Left lung (tissue), 10 donors: Measurements from ENCODE around the gene PCDHGA5. TPM values are rescaled to one million over a fixed set of nuclear protein-coding genes. Genes with fewer than 3 reads are reported as not detected.
"Not testable (repeated sequence)": the region's sequence is repeated elsewhere in the genome, so short reads cannot be mapped to it uniquely, and the experiment has no call there.

Source experiments
- ATAC-seq: fragments of 200-7000 bp; cut with Tn5 transposase; one replicate; pipeline ENCODE4 v1.9.1; 2020; ENCODE audit warnings: moderate library complexity
- DNase-seq, 4 donors: peaks; one replicate each; pipeline ENCODE4 v3.0.0-alpha.2; 2013 to 2020
- H3K27ac ChIP-seq, 2 donors: fragments of 200-600 bp; sonication (generic) in 1 of 2; one replicate each; pipeline versions ENCODE4 v1.5.0 to v1.8.0; 2020 to 2021
- H3K27me3 ChIP-seq, 2 donors: fragments of 200-600 bp; sonication (generic) in 1 of 2; one replicate each; pipeline versions ENCODE4 v1.5.0 to v1.8.0; 2020 to 2021
- H3K36me3 ChIP-seq, 2 donors: fragments of 200-600 bp; sonication (generic) in 1 of 2; one replicate each; pipeline versions ENCODE4 v1.5.0 to v1.8.0; 2020 to 2021
- H3K4me1 ChIP-seq, 2 donors: fragments of 200-600 bp; one replicate each; pipeline ENCODE4 v1.8.0; 2021
- H3K4me3 ChIP-seq, 2 donors: fragments of 200-600 bp; sonication (generic) in 1 of 2; one replicate each; pipeline versions ENCODE4 v1.5.0 to v1.8.0; 2020 to 2021; ENCODE audit warnings: mild to moderate bottlenecking in 1 of 2
- H3K9me3 ChIP-seq, 2 donors: fragments of 200-600 bp; sonication (generic) in 1 of 2; one replicate each; pipeline versions ENCODE4 v1.5.0 to v1.8.0; 2020 to 2021
- CTCF ChIP-seq, 2 donors: fragments of 200-600 bp; sonication (generic) in 1 of 2; IDR thresholded peaks; one replicate each; pipeline versions ENCODE4 v1.5.0 to v1.8.0; 2021; ENCODE audit warnings: antibody characterized with exemption in 2 of 2
- intact Hi-C, 2 donors: fragments of 100-400 bp; cut with DNase I; formaldehyde crosslinking; loops; one replicate each; pipeline versions ENCODE4 v1.11.2 to v1.14.2; 2022
- polyA plus RNA-seq, 6 donors: library from polyadenylated mRNA; unstranded; fragments of 120-200 nt; gene quantifications; one replicate each; pipeline ENCODE4 v1.2.1, GENCODE V29; 2013; ENCODE audit not compliant: insufficient read length in 6 of 6
- total RNA-seq, 2 donors: library from RNA; stranded (reverse); fragmentation: NEBNext Ultra II Directional; extraction: Animal tissue kit (Norgen Biotek cat#: 25700); gene quantifications; one replicate each; pipeline ENCODE4 v1.2.1, GENCODE V29; 2021
- donor health status: DM: no; HTN: yes; CAD: no.
- donor health status: DM: no; HTN: no; CAD: no.

PCDHGA5 gene
- total and polyA plus RNA-seq, 8 donors = 1.3 to 5.0 (median 3.7) TPM

- Histone ChIP-seq H3K36me3 (no peaks in the 10 kb centered on the region), H3K27ac (no peak within 1 kb of the TSS), H3K4me1 (no peaks in the 10 kb centered on the region), H3K4me3 (no peak within 1 kb of the TSS), H3K27me3 (peaks cover 14 to 86% of the 10 kb centered on the region in 2 donors), H3K9me3 (peaks cover 0 to 91% of the 10 kb centered on the region in 2 donors)
- no peak for TF ChIP-seq CTCF (IDR thresholded peaks at IDR 0.05)
- DNase-seq (no peak), ATAC-seq (no peak)
- intact Hi-C loops = no loop called here
Observed at GRCh38 chr5:141382469-141383294, 18.7 kb downstream of the PCDHGA5 start, which contains the start of gene PCDHGA7. TSS of gene PCDHGA7 (plus strand) at chr5:141382742. CDS start at chr5:141382900, 158 bp downstream.

GRCh38 chr5:141383345-141383744, 19.4 kb downstream of the PCDHGA5 start:
- Histone ChIP-seq H3K27me3 (peaks cover 14 to 83% of the 10 kb centered on the region in 2 donors), H3K4me3 (no peak overlapping the region), H3K36me3 (no peaks in the 10 kb centered on the region), H3K4me1 (no peaks in the 10 kb centered on the region), H3K27ac (no peak overlapping the region), H3K9me3 (peaks cover 0 to 87% of the 10 kb centered on the region in 2 donors)
- ATAC-seq (no peak), DNase-seq (no peak)
- no peak for TF ChIP-seq CTCF (IDR thresholded peaks at IDR 0.05)
- intact Hi-C loops = no loop called here

- peaks cover 14 to 90% of the 10 kb centered on the region in 2 donors for H3K27me3 ChIP-seq
- peaks cover 0 to 91% of the 10 kb centered on the region in 2 donors for H3K9me3 ChIP-seq
- no peak overlapping the region for H3K4me3 ChIP-seq
- H3K36me3 ChIP-seq = no peaks in the 10 kb centered on the region
- no peak for ATAC-seq
- H3K4me1 ChIP-seq = no peaks in the 10 kb centered on the region
- no peak for TF ChIP-seq CTCF (IDR thresholded peaks at IDR 0.05)
- no peak overlapping the region for H3K27ac ChIP-seq
- no peak for DNase-seq
- intact Hi-C loops = no loop called here
Observed at GRCh38 chr5:141384471-141385267, 20.7 kb downstream of the PCDHGA5 start.

GRCh38 chr5:141387557-141388311, 23.8 kb downstream of the PCDHGA5 start, which contains the start of gene PCDHGB4:
TSS of gene PCDHGB4 (plus strand) at chr5:141387698. CDS start at chr5:141387885, 187 bp downstream.
- H3K36me3 ChIP-seq, H3K4me3 ChIP-seq, H3K4me1 ChIP-seq, DNase-seq, H3K27ac ChIP-seq, intact Hi-C loops: not testable (repeated sequence)
- Histone ChIP-seq H3K9me3 (peaks cover 0 to 92% of the 10 kb centered on the region in 2 donors), H3K27me3 (peaks cover 9 to 90% of the 10 kb centered on the region in 2 donors)
- TF ChIP-seq CTCF (IDR thresholded peaks at IDR 0.05) = peak in 1 of 2 donors; percentile 10
- ATAC-seq = peak; percentile 88
